ENCODE results near the gene CDK5R1.

The CDK5R1 gene

GRCh38 chr17:32475258-32475657 lies 11.5 kb upstream of the CDK5R1 start:
- DNase-seq, result no peak

- DNase-seq, result no peak
Measured at GRCh38 chr17:32477220-32477619, 9.6 kb upstream of the CDK5R1 start.

GRCh38 chr17:32479074-32479617 lies 7.6 kb upstream of the CDK5R1 start:
- DNase-seq, result no peak

- DNase-seq, result no peak
Measured at GRCh38 chr17:32481193-32481592, 5.6 kb upstream of the CDK5R1 start.

- no peak for DNase-seq
Measured at GRCh38 chr17:32482568-32483320, 4.0 kb upstream of the CDK5R1 start.

- peak; percentile 76 for DNase-seq
Measured at GRCh38 chr17:32483451-32484019, 3.3 kb upstream of the CDK5R1 start.

- DNase-seq, result no peak
Measured at GRCh38 chr17:32484041-32484461, 2.7 kb upstream of the CDK5R1 start.

GRCh38 chr17:32484628-32485027 lies 2.2 kb upstream of the CDK5R1 start:
- DNase-seq, result no peak

GRCh38 chr17:32485261-32486110 lies 1.3 kb upstream of the CDK5R1 start:
- DNase-seq, result no peak

GRCh38 chr17:32486111-32486700 lies 587 bp upstream of the CDK5R1 start:
- peak; percentile 60 for DNase-seq

GRCh38 chr17:32487473-32488176 lies 832 bp downstream of the CDK5R1 start:
- DNase-seq, result no peak

- no peak for DNase-seq
Measured at GRCh38 chr17:32488177-32488542, 1.4 kb downstream of the CDK5R1 start.

GRCh38 chr17:32488604-32489180 lies 1.9 kb downstream of the CDK5R1 start:
- no peak for DNase-seq

- DNase-seq, result no peak
Measured at GRCh38 chr17:32489320-32490100, 2.7 kb downstream of the CDK5R1 start.

GRCh38 chr17:32490101-32490482 lies 3.3 kb downstream of the CDK5R1 start:
- peak; percentile 5 for DNase-seq

- no peak for DNase-seq
Measured at GRCh38 chr17:32491371-32492263, 4.8 kb downstream of the CDK5R1 start.

- DNase-seq, result no peak
Measured at GRCh38 chr17:32492264-32492589, 5.4 kb downstream of the CDK5R1 start.

- DNase-seq, result no peak
Measured at GRCh38 chr17:32492648-32493289, 6.0 kb downstream of the CDK5R1 start.

- no peak for DNase-seq
Measured at GRCh38 chr17:32493571-32493970, 6.8 kb downstream of the CDK5R1 start.

- no peak for DNase-seq
Measured at GRCh38 chr17:32493976-32494513, 7.3 kb downstream of the CDK5R1 start.
